Stimulated activated CD4-positive, alpha-beta T cell treated with anti-CD3 and anti-CD28 coated beads, Interleukin-1b, Interleukin-23, amount 100 ng/mL, for 4 hours (primary cell): ENCODE measurements around the gene AMPD1.

ENCODE experiments used
- DNase-seq, 2 donors: peaks; one replicate each; pipeline ENCODE4 v3.0.0-alpha.2; 2020; ENCODE audit warnings: low read depth in 2 of 2

Gene AMPD1

DNA sequence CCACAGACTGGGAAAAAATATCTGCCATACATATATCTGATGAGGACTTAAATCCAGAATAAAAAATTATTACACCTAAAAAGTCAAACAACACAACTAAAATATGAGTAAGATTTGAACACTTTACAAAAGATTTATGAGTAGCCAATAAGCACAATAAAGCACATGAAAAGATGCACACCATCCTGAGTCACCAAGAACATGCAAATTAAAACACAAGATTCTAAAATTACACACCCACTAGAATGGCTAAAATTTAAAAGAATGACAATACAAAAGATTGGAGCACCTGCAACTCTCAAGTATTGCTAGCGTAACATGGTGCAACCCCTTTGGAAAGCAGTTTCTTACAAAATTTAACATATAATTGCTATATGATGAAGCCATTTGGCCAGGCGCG lies 56.4 kb downstream of the AMPD1 start:
- DNase-seq = no peak

DNA sequence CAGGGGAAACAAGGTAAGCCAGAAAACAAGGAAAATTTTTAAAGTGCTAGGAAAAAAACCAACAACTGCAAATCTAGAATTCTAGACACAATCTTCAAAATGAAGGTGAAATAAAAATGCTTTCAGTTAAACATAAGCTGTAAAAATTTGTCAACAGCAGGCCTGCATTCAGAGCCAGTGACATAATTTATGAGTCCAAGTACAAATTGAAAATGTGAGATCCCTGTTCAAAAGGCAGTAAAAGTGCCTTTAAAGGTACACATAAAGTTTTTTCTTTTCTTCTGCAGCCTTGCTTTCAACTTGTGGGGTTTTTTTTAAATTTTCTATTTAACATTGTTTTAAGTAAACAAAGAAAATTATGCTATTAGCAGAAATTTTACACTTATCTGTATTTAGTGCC lies 62.9 kb downstream of the AMPD1 start:
- DNase-seq = no peak

DNA sequence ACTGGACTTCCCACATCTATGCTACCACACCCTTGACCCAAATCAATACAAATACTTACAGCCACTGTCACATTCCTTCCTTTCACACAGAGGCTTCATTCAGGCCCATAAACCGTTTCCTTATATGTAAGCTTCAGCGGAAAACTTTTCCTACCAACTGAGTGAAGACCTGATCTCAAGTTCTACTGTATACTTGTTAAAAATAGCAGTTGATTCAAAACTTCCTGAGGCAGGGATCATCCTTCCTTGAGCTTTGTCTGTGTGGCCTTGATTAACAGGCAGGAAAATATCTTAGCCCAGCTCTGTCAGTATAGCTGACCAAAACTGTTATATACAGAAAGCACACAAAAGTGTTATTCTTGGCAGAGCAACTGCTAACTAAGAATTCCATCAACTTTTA lies 68.2 kb downstream of the AMPD1 start:
- no peak for DNase-seq

DNA sequence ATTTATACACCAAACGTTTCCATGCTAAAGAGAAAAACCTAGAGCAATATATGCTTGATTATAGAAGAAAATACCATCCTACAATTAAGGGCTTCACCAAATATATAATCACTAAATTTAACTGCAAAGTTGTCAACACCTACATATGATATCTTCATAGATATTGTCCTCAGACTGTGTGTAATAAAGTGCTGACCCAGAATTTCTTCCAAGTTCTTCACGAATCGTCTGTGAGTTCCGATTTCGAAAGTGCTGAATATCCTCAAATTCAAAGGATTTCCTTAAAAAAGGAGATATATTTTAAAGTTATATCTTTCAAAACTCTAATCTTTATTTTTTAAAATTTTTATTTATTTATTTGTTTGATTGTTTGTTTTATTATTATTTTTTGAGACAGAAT lies 72.0 kb downstream of the AMPD1 start:
- DNase-seq = no peak
